Glomerular visceral epithelial cell (primary cell): ENCODE data around the gene KMT5B.
"Not testable (repeated sequence)": the region's sequence is repeated elsewhere in the genome, so short reads cannot be mapped to it uniquely, and the experiment has no call there.

Experiments used
- DNase-seq: peaks from one replicate; pipeline ENCODE4 v3.0.0-alpha.2; 2016; ENCODE audit errors: extremely low spot score

The KMT5B gene

GRCh38 chr11:68213135-68213515 is at the start of gene KMT5B:
TSS of gene KMT5B (minus strand) at chr11:68213296. CDS start at chr11:68190076, 23,220 bp downstream.
- peak; percentile 49 for DNase-seq

DNA sequence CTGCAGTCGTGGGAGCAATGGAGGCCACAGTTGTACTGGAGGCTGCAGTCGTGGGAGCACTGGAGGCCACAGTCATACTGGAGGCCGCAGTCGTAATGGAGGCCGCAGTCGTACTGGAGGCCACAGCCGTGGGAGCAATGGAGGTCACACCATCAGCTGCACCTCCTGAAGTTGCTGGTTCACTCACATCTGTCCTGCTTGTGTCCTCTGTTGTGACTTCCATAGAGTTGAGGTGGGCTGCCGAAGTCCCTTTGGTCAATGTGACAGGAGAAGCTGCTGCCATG is 49.4 kb upstream of the KMT5B start:
- DNase-seq = no peak

DNA sequence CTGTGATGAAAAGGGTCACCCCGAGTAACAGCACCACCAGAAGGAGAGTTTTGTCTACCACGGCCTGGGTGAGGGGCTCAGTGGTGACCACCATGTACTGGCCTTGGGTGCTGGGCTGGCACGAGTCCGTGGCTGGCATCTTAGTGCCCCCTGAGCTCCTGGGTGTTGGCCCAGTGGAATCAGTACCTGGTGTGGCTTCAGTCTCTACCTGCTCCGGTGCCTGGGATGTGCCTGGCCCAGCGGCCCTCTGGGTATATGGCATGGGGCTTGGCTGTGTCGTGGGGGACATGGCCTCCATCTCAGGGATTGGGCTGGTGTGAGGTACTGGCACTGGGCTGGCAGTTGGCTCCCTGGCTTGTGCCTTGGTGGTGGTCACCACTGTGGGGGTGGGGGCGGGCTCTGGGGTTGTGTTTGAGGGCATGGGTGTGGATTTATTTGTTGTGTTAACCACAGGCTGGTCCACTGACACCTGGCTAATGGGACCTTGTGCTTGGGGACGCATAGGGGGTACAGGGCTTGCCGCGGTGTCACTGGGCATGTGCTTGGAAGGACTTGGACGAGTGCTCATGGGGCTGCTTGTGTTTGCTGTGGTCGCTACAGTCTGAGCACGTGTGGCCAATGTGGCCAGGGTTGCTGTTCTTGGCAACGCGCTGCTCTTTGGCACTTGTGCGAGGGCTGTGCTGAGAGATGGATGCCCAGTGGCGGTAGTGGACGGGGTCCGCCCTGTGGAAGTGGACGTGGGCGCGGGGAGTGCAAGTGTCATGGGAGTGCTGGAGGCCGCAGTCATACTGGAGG is 48.9 kb upstream of the KMT5B start:
- DNase-seq = no peak

DNA sequence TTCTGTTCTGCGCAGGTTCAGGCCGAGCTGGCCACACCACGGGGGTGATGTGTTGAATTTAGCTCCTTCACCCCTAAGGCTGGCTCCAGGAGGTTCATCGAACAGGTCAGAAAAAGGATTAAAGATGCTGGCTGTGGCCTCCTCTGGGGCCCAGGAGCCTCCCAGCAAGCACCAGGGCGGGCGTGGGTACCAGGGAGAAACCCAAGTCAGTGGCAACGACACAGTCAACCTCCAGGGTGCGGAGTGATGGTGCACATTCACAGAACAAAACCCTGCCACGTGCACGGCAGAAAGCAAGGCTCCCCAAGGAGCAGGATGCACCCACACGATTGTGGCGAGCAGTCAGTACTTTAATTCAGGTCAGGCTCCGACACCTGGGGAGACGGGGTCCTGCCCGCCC is 47.9 kb upstream of the KMT5B start:
- DNase-seq = no peak

DNA sequence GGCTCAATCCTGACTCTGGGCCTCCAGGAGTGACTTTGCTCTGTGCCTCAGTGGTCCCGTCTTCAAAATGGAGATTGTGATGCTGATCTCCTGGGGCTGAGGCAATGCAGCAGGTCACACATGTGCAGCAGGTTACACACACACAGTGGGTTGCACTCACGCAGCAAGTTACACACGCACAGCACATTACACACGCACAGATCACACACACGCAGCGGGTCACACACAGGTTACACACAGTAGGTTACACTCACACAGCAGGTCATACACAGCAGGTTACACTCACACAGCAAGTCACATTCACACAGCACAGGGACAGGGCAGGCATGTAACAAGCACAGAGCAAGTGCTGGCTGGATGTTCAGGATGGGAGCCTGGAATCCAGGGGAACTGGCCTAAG is 47.4 kb upstream of the KMT5B start:
- DNase-seq = no peak

GRCh38 chr11:68259122-68259959 is 46.2 kb upstream of the KMT5B start:
- DNase-seq = no peak

DNA sequence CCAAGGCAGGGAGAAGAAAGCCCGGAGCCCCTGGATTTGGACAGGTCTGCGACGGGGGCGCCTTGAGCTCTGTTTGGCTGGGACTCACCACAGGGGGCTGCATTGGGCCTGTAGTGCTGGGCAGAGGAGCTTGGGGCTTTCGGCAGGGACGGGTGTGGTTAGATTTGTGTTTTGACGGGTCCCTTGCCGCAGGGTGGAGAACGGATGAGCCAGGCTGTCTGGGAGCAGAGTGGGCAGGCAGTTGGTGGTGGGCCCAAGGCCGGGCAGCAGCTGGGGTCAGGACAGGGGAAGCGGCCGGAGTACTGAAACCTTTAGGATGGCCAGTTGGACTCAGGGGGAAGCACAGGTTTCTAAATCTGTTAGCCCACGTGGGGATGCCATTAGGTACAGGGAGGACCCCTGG is 45.3 kb upstream of the KMT5B start:
- DNase-seq = no peak

DNA sequence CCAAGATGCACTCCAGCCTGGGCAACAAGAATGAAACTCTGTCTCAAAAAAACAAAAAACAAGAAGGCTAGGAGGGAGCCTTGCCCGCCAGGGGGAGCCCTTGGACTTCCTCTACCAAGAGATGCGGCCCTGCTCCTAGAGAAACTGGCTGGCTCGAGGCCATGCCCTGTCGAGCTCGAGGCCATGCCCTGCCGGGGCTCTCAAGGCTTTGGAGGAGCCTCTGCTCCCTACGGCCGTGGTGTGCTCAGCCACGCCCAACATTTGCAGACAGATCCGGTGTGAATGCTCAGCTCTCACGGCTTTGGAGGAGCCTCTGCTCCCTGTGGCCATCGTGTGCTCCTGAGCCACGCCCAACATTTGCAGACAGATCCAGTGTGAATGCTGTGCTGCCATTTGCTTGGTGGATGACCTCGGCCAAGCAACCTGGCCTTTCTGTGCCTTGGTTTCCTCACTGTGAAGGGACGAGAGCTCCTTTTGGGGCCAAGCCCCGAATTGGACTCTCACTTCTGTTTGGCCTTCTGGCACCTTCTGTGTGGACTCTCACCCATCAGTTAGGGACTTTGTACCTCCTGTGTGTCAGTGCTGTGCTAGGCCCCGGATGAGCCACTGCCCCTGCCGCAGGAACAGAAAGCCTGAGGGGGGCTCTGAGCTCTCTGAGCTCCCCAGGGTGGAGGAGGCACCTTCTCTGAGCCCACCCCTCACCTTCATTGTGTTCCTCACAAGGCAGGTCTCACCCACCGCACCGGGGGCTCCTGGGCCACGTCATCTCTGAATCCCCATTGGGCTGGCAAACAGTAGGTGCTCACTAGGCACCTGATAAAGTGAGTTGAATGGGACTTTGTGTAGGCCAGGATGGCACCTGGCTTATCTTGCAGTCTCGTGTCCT is 44.6 kb upstream of the KMT5B start:
- peak; percentile 89 for DNase-seq

DNA sequence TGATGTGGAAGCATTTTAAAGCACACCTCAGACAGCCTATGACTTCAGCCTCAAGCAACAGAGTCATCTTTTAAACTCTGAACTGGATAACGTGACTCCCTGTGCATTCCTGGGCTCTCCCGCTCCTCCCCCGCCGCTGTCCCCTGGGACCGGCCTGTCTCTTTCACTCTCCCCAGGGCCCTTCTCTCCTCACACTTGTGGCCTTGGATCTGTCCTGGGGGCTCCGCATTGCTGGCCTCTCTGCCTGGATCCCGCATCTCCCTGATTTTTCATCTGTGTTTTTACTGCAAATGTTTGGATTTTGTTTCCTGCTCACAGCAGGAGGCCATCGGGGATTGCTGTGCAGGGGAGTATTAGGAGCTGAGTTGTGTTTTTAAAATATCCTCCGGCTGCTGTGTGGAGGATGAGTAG is 43.2 kb upstream of the KMT5B start:
- DNase-seq = peak; percentile 11

DNA sequence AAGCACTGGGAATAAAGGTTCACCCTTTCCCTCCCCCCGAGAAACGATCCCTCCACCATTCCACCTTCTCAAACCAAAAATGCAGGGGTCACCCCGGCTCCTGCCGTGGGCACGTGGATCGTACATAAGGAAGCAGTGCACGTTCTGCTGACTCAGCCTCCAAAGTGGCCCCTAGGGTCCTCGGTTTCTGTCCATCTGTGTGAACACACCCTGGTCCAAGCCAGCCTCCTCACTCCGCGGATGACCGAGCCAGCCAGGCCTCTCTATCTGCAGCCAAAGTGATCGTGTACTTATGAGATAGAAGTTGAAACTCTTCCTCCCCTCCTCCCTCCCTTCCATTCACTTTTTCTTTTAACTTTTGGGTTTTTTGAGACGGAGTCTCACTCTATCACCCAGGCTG is 42.4 kb upstream of the KMT5B start:
- DNase-seq = no peak

DNA sequence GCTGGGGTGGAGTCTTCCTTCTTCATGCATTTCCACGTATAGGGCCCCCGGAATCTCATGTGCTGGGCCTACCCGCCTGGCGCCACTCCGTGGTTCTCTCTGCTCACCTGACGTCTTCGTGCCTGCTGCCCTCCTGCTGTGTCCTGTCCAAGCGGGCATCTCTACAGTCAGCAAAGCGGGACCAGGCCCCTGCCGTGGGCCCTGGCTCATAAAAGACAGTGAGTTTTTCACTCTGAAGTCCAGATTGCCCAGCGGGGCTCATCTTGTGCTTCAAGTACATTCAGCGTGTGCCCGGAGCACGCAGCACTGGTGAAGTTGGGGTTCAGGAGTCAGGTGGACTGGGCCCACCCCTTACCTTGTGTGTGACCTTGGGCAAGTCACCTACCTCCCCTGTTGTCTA is 41.3 kb upstream of the KMT5B start:
- no peak for DNase-seq

DNA sequence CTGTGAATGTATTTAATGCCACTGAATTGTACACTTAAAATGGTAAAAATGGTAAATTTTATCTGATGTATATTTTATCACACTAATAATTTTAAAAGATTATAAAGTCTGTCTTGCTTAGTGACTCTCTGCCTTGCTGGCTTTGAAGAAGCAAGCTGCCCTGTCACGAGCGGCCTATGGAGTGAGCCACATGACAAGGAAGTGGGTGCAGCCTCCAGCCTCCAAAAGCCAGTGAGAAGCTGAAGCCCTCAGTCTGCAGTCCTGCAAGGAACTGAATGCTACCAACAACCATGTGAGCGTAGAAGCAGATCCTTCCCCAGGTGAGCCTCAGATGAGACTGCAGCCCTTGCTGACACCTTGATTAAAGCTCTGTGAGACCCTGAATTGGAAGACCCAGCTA is 38.7 kb upstream of the KMT5B start:
- DNase-seq = no peak

DNA sequence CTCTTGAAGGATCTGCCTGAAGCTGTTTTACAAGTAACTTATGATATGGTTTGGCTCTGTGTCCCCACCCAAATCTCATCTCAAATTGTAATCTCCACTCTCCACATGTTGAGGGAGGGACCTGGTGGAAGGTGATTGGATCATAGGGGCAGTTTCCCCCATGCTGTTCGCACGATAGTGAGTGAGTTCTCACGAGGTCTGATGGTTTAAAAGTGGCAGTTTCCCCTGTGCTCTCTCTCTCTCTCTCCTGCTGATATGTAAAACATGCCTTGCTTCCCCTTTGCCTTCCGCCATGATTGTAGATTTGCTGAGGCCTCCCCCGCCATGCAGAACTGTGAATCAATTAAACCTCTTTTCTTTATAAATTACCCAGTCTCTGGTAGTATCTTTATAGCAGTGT is 31.8 kb upstream of the KMT5B start:
- DNase-seq = not testable (repeated sequence)

DNA sequence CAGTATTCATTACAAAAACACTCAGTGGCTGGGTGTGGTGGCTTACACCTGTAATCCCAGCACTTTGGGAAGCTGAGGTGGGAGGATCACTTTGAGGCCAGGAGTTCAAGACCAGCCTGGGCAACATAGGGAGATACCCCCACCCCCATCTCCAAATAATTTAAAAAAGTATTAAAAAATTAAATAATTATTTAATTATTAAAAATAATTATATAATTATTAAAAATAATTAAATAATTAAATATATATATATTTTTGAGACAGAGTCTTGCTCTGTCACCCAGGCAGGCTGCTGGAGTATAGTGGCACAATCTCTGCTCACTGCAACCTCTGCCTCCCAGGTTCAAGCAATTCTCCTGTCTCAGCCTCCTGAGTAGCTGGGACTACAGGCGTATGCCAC is 30.8 kb upstream of the KMT5B start:
- not testable (repeated sequence) for DNase-seq

DNA sequence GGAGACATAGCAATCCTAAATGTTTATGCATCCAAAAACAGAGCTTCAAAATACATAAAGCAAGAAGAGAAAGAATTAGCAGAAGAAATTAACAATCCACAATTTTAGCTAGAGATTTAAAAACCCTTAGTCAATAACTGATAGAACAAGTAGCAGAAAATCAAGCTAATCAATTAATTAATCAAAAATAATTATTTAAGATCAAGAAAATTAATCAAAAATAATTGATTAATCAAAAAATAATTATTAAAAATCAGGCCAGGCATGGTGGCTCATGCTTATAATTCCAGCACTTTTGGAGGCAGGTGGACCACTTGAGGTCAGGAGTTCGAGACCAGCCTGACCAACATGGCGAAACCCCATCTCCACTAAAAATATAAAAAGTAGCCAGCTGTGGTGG is 29.5 kb upstream of the KMT5B start:
- no peak for DNase-seq

DNA sequence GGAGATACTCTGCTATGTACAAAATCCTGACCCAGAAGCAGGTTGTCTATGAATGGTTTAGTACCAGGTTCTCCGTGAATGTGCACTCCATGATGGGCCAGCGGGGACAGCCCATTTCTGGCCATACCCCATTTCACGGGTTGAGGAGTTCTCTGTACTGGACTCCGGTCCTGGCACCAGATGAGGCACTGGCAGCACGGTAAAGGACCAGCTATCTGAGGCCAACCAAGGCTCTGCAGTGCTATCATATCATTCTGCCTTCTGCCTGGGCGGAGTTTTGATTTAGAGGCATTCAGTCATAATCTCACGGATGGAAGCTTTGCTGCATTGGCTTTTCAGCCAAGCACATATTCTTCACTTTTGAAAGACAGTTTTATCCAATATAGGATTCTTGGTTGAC is 18.5 kb upstream of the KMT5B start:
- no peak for DNase-seq

GRCh38 chr11:68229601-68230000 is 16.5 kb upstream of the KMT5B start:
- DNase-seq = no peak

DNA sequence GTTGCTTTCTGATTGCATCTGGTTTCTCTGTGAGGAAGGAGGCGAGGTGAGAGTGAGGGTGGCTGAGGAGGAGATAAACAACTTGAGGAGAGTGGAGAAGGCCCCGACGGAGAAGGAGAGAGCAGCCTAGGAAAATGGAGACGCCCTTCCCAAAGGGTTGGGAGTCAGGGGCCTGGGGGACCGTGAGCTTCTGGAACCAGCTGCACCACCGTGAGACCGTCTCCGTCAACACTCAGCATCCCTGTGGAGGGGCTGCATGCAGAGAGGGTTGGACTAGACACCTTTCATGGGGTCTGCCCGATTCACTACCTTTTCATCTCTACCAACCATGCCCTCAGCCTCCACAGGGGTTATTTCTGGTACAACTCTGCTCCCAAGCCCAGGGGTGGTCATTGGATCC is 13.3 kb upstream of the KMT5B start:
- DNase-seq = no peak

DNA sequence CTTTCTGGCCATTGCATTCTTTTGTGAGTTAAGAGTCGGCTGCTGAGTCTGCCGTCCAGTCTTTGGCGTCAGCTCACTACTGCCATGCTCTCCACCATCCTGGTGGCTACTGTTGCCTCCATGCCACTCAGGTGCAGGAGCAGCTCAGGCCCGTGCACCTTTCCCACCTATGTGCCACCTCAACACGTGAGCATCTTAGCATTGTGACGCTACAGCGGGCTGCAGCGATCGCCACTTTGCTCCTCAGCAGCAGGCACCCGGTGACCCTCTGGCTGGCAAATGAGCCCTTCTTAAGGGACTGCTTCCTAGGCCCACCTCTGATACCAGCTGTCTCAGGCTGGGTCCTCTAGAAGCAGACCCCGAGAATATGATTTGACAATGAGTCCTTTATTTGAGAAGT is 11.5 kb upstream of the KMT5B start:
- DNase-seq = no peak

GRCh38 chr11:68223275-68223674 is 10.2 kb upstream of the KMT5B start:
- DNase-seq = no peak

GRCh38 chr11:68221406-68221805 is 8.3 kb upstream of the KMT5B start:
- DNase-seq = no peak

- no peak for DNase-seq
Measured at GRCh38 chr11:68216171-68216938, 3.3 kb upstream of the KMT5B start.
